ENCODE data around the gene MAP4K4. TPM values are rescaled to one million over a fixed set of nuclear protein-coding genes. Genes with fewer than 3 reads are reported as not detected.

Gene MAP4K4
- total and polyA plus RNA-seq, 2 experiments from 2014 or later: 61.6 to 131 TPM

GRCh38 chr2:101758001-101758400 is 60.5 kb downstream of the MAP4K4 start:
- Histone ChIP-seq H3K27ac (no peak overlapping the region), H3K27me3 (no peaks in the 10 kb centered on the region), H3K4me1 (ENCODE audit: low read depth) (peaks cover 40% of the 10 kb centered on the region), H3K9me3 (ENCODE audit: low read depth) (no peaks in the 10 kb centered on the region), H3K36me3 (no peaks in the 10 kb centered on the region), H3K4me3 (no peak overlapping the region)
- TF ChIP-seq CTCF (IDR thresholded peaks at IDR 0.05; ENCODE audit: low read depth, low read length): no peak
- DNase-seq (ENCODE audit: low read depth in 1 of 2, low spot score in 1 of 2): no peak

- H3K27me3 ChIP-seq: no peaks in the 10 kb centered on the region
- H3K9me3 ChIP-seq (ENCODE audit: low read depth): no peaks in the 10 kb centered on the region
- no peaks in the 10 kb centered on the region for H3K36me3 ChIP-seq
- no peak overlapping the region for H3K4me3 ChIP-seq
- peaks cover 39% of the 10 kb centered on the region for H3K4me1 ChIP-seq (ENCODE audit: low read depth)
- DNase-seq (ENCODE audit: low read depth in 1 of 2, low spot score in 1 of 2): peak in 1 of 2 donors; percentile 97
- no peak for TF ChIP-seq CTCF (IDR thresholded peaks at IDR 0.05; ENCODE audit: low read depth, low read length)
- no peak overlapping the region for H3K27ac ChIP-seq
Observed at GRCh38 chr2:101759162-101759561, 61.7 kb downstream of the MAP4K4 start.

- peaks cover 44% of the 10 kb centered on the region for H3K4me1 ChIP-seq (ENCODE audit: low read depth)
- DNase-seq (ENCODE audit: low read depth in 1 of 2, low spot score in 1 of 2): peak in 1 of 2 donors; percentile 51
- TF ChIP-seq CTCF (IDR thresholded peaks at IDR 0.05; ENCODE audit: low read depth, low read length): no peak
- H3K4me3 ChIP-seq: no peak overlapping the region
- H3K27me3 ChIP-seq: no peaks in the 10 kb centered on the region
- peak overlapping the region; percentile 84 for H3K27ac ChIP-seq
- H3K9me3 ChIP-seq (ENCODE audit: low read depth): no peaks in the 10 kb centered on the region
- no peaks in the 10 kb centered on the region for H3K36me3 ChIP-seq
Observed at GRCh38 chr2:101762451-101763171, 65.1 kb downstream of the MAP4K4 start.

- DNase-seq (ENCODE audit: low read depth in 1 of 2, low spot score in 1 of 2): no peak
- H3K27me3 ChIP-seq: no peaks in the 10 kb centered on the region
- no peaks in the 10 kb centered on the region for H3K36me3 ChIP-seq
- no peak for TF ChIP-seq CTCF (IDR thresholded peaks at IDR 0.05; ENCODE audit: low read depth, low read length)
- no peak overlapping the region for H3K4me3 ChIP-seq
- peak overlapping the region; percentile 84 for H3K27ac ChIP-seq
- no peaks in the 10 kb centered on the region for H3K9me3 ChIP-seq (ENCODE audit: low read depth)
- H3K4me1 ChIP-seq (ENCODE audit: low read depth): peaks cover 46% of the 10 kb centered on the region
Observed at GRCh38 chr2:101763496-101764333, 66.2 kb downstream of the MAP4K4 start.

- Histone ChIP-seq H3K4me1 (ENCODE audit: low read depth) (peaks cover 57% of the 10 kb centered on the region), H3K4me3 (no peak overlapping the region), H3K9me3 (ENCODE audit: low read depth) (no peaks in the 10 kb centered on the region), H3K36me3 (no peaks in the 10 kb centered on the region), H3K27me3 (no peaks in the 10 kb centered on the region), H3K27ac (peak overlapping the region; percentile 73)
- no peak for DNase-seq (ENCODE audit: low read depth in 1 of 2, low spot score in 1 of 2)
- TF ChIP-seq CTCF (IDR thresholded peaks at IDR 0.05; ENCODE audit: low read depth, low read length): no peak
Observed at GRCh38 chr2:101766337-101766736, 68.8 kb downstream of the MAP4K4 start.
